ENCODE data around the gene SLC22A7.
A peak's percentile ranks its signal among the peaks of the same experiment; 100 is the strongest.

SLC22A7 gene

GRCh38 chr6:43283905-43284304, 14.2 kb upstream of the SLC22A7 start:
- no peak for DNase-seq (ENCODE audit: low spot score)

GRCh38 chr6:43284991-43285781, 12.9 kb upstream of the SLC22A7 start:
- no peak for DNase-seq (ENCODE audit: low spot score)

- no peak for DNase-seq (ENCODE audit: low spot score)
Measured at GRCh38 chr6:43285832-43286231, 12.2 kb upstream of the SLC22A7 start.

- no peak for DNase-seq (ENCODE audit: low spot score)
Measured at GRCh38 chr6:43286456-43286979, 11.5 kb upstream of the SLC22A7 start.

GRCh38 chr6:43286980-43287716, 10.9 kb upstream of the SLC22A7 start:
- no peak for DNase-seq (ENCODE audit: low spot score)

GRCh38 chr6:43287717-43288679, 10.1 kb upstream of the SLC22A7 start:
- DNase-seq (ENCODE audit: low spot score), result no peak

GRCh38 chr6:43290339-43290904, 7.6 kb upstream of the SLC22A7 start:
- DNase-seq (ENCODE audit: low spot score), result no peak

GRCh38 chr6:43290905-43291355, 7.1 kb upstream of the SLC22A7 start:
- no peak for DNase-seq (ENCODE audit: low spot score)

GRCh38 chr6:43291708-43292107, 6.4 kb upstream of the SLC22A7 start:
- no peak for DNase-seq (ENCODE audit: low spot score)

GRCh38 chr6:43292341-43292740, 5.7 kb upstream of the SLC22A7 start:
- DNase-seq (ENCODE audit: low spot score), result no peak

GRCh38 chr6:43292763-43293318, 5.2 kb upstream of the SLC22A7 start:
- DNase-seq (ENCODE audit: low spot score), result no peak

- DNase-seq (ENCODE audit: low spot score), result no peak
Measured at GRCh38 chr6:43293698-43294097, 4.4 kb upstream of the SLC22A7 start.

- no peak for DNase-seq (ENCODE audit: low spot score)
Measured at GRCh38 chr6:43294536-43294935, 3.5 kb upstream of the SLC22A7 start.

GRCh38 chr6:43295456-43295855, 2.6 kb upstream of the SLC22A7 start:
- DNase-seq (ENCODE audit: low spot score), result no peak

- no peak for DNase-seq (ENCODE audit: low spot score)
Measured at GRCh38 chr6:43296780-43297497, 1.1 kb upstream of the SLC22A7 start.

- DNase-seq (ENCODE audit: low spot score), result peak; percentile 3
Measured at GRCh38 chr6:43298565-43299337, 691 bp downstream of the SLC22A7 start.

- peak; percentile 2 for DNase-seq (ENCODE audit: low spot score)
Measured at GRCh38 chr6:43299338-43300293, 1.6 kb downstream of the SLC22A7 start.

GRCh38 chr6:43301081-43301870, 3.2 kb downstream of the SLC22A7 start:
- DNase-seq (ENCODE audit: low spot score), result no peak
